Astrocyte (in vitro differentiated cells and primary cell): ENCODE measurements around the gene MAN1B1.

Experiments used
- EZH2 ChIP-seq: IDR thresholded peaks from 2 replicates; pipeline ENCODE4 v1.6.1; 2012; ENCODE audit warnings: mild to moderate bottlenecking, low read length, inconsistent platforms; ENCODE audit not compliant: insufficient read depth
- TF ChIP-seq, protein P1 (sequence below): IDR thresholded peaks from 2 replicates; pipeline ENCODE4 v1.5.1; 2011; ENCODE audit warnings: low read depth, mild to moderate bottlenecking, inconsistent platforms, low read length, moderate library complexity; ENCODE audit not compliant: insufficient read depth

DNA sequence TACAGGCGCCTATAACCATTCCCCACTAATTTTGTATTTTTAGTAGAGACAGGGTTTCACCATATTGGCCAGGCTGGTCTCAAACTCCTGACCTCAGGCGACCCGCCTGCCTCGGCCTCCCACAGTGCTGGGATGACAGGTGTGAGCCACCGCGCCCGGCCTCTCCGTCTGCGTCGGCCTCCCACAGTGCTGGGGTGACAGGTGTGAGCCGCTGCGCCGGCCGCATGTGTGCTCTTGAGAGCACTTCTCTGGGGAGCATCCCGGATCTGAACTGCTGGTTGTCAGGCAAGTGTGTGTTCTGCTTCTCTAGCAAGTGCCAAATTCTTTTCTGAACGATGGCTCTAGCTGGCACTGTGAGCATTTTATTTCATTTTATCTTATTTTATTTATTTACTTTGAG lies 29.2 kb upstream of the MAN1B1 start:
- TF ChIP-seq, protein P1, sequence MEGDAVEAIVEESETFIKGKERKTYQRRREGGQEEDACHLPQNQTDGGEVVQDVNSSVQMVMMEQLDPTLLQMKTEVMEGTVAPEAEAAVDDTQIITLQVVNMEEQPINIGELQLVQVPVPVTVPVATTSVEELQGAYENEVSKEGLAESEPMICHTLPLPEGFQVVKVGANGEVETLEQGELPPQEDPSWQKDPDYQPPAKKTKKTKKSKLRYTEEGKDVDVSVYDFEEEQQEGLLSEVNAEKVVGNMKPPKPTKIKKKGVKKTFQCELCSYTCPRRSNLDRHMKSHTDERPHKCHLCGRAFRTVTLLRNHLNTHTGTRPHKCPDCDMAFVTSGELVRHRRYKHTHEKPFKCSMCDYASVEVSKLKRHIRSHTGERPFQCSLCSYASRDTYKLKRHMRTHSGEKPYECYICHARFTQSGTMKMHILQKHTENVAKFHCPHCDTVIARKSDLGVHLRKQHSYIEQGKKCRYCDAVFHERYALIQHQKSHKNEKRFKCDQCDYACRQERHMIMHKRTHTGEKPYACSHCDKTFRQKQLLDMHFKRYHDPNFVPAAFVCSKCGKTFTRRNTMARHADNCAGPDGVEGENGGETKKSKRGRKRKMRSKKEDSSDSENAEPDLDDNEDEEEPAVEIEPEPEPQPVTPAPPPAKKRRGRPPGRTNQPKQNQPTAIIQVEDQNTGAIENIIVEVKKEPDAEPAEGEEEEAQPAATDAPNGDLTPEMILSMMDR: no peak
- no peak for TF ChIP-seq EZH2
